WERI-Rb-1 (cell line): ENCODE results near the gene GHRHR.

ENCODE experiments used
- DNase-seq: peaks from one replicate; pipeline ENCODE4 v3.0.0-alpha.2; 2020
- H3K27ac ChIP-seq: fragments of 250-450 bp; sonication (Bioruptor Pico); 2 replicates; pipeline ENCODE4 v1.5.1; 2020; ENCODE audit warnings: mild to moderate bottlenecking, moderate library complexity
- H3K27me3 ChIP-seq: fragments of 250-450 bp; sonication (Bioruptor Pico); 2 replicates; pipeline ENCODE4 v1.5.1; 2021; ENCODE audit warnings: mild to moderate bottlenecking, low read depth, moderate library complexity; ENCODE audit not compliant: insufficient read depth, severe bottlenecking
- H3K36me3 ChIP-seq: fragments of 250-450 bp; sonication (Bioruptor Pico); 2 replicates; pipeline ENCODE4 v1.5.1; 2020; ENCODE audit warnings: mild to moderate bottlenecking, moderate library complexity
- H3K4me3 ChIP-seq: 2 replicates; pipeline ENCODE4 v1.5.1; 2011; ENCODE audit warnings: low read depth, mild to moderate bottlenecking, control low read depth, low read length
- H3K9me3 ChIP-seq: fragments of 250-450 bp; sonication (Bioruptor Pico); 2 replicates; pipeline ENCODE4 v1.5.1; 2021; ENCODE audit warnings: mild to moderate bottlenecking, moderate library complexity; ENCODE audit not compliant: severe bottlenecking
- CTCF ChIP-seq: IDR thresholded peaks from 2 replicates; pipeline ENCODE4 v1.5.1; 2011; ENCODE audit warnings: low read depth, mild to moderate bottlenecking, control low read depth, inconsistent platforms, low read length

The GHRHR gene

GRCh38 chr7:30930621-30931020 is 33.1 kb upstream of the GHRHR start:
- DNase-seq, result no peak
- TF ChIP-seq CTCF, result no peak
- Histone ChIP-seq H3K27ac (no peak overlapping the region), H3K27me3 (no peaks in the 10 kb centered on the region), H3K36me3 (no peaks in the 10 kb centered on the region), H3K9me3 (peaks cover 5% of the 10 kb centered on the region), H3K4me3 (no peak overlapping the region)

DNA sequence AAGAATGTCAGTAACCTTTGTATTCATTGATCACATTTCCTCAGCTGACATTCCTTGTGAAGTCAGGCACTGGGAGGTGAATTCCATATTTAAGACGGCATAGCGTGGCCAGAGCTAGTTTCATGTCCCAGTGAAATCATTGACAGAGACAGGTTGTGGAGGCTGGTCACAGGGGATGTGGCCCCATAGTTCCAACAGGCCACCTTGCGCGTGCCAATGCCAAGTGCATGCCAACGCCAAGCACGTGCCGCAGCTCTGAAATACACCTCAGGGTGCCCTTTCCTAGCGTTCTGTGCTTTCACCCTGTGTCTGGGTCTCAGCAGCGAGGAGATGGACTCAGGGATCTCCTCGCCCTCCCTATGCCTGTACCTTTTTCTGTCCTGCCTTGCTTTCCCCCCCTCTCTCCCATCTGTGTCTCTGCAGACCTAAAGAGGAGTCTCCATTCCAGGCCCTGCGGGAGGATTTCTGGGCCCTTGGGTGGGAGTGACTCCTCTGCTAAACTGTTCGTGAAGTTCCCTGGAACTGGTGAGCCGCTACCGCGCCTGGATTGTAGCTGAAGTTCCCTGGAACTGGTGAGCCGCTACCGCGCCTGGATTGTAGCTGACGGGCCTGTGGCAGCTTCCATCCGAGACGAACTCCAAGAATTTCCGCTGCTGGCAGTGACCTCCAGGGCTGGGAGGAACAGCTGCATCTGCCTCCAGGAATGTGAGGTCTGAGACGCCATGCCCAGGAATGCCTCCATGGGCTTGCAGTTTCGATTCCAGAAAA is 32.4 kb upstream of the GHRHR start:
- no peak for TF ChIP-seq CTCF
- Histone ChIP-seq H3K4me3 (no peak overlapping the region), H3K9me3 (peaks cover 5% of the 10 kb centered on the region), H3K27ac (no peak overlapping the region), H3K36me3 (no peaks in the 10 kb centered on the region), H3K27me3 (no peaks in the 10 kb centered on the region)
- no peak for DNase-seq

- Histone ChIP-seq H3K36me3 (no peaks in the 10 kb centered on the region), H3K4me3 (no peak overlapping the region), H3K27me3 (no peaks in the 10 kb centered on the region), H3K27ac (no peak overlapping the region), H3K9me3 (peaks cover 3% of the 10 kb centered on the region)
- no peak for TF ChIP-seq CTCF
- no peak for DNase-seq
Observed at GRCh38 chr7:30931929-30932540, 31.7 kb upstream of the GHRHR start.

- Histone ChIP-seq H3K27ac (no peak overlapping the region), H3K27me3 (no peaks in the 10 kb centered on the region), H3K36me3 (no peaks in the 10 kb centered on the region), H3K9me3 (no peaks in the 10 kb centered on the region), H3K4me3 (no peak overlapping the region)
- TF ChIP-seq CTCF, result no peak
- no peak for DNase-seq
Observed at GRCh38 chr7:30932562-30932961, 31.2 kb upstream of the GHRHR start.

- DNase-seq, result peak; percentile 93
- no peaks in the 10 kb centered on the region for H3K36me3 ChIP-seq
- no peak overlapping the region for H3K4me3 ChIP-seq
- no peaks in the 10 kb centered on the region for H3K9me3 ChIP-seq
- no peak for TF ChIP-seq CTCF
- no peaks in the 10 kb centered on the region for H3K27me3 ChIP-seq
- peak overlapping the region; percentile 75 for H3K27ac ChIP-seq
Observed at GRCh38 chr7:30933124-30933974, 30.4 kb upstream of the GHRHR start.
